AML-193 (cell line): ENCODE data around the gene MSRB1.
"Not testable (repeated sequence)": the region's sequence is repeated elsewhere in the genome, so short reads cannot be mapped to it uniquely, and the experiment has no call there.

Source experiments
- DNase-seq, 2 experiments: peaks; one replicate each; lab custom pipeline; 2025; lab: John Stamatoyannopoulos, UW

The MSRB1 gene

GRCh38 chr16:1960665-1961630, 17.9 kb upstream of the MSRB1 start:
- DNase-seq = peak in 1 of 2 experiments; percentile 15

- peak; percentile 69 to 76 for DNase-seq
These were observed 16.5 kb upstream of the MSRB1 start, which contains the start of gene NDUFB10 for GRCh38 chr16:1959269-1960039. NDUFB10 (plus strand) TSS chr16:1959538; CDS start chr16:1959625, 87 bp downstream.

GRCh38 chr16:1958715-1959268, 15.8 kb upstream of the MSRB1 start:
- no peak for DNase-seq

- DNase-seq = not testable (repeated sequence)
These were observed 15.1 kb upstream of the MSRB1 start for GRCh38 chr16:1958143-1958491.

- DNase-seq = not testable (repeated sequence)
These were observed 14.6 kb upstream of the MSRB1 start for GRCh38 chr16:1957434-1958142.

- no peak for DNase-seq
These were observed 10.7 kb upstream of the MSRB1 start for GRCh38 chr16:1953734-1954133.

- no peak for DNase-seq
These were observed 7.6 kb upstream of the MSRB1 start for GRCh38 chr16:1950559-1950958.

GRCh38 chr16:1950047-1950446, 7.0 kb upstream of the MSRB1 start:
- DNase-seq = no peak

GRCh38 chr16:1949507-1949906, 6.5 kb upstream of the MSRB1 start:
- DNase-seq = no peak

GRCh38 chr16:1947369-1947670, 4.3 kb upstream of the MSRB1 start:
- no peak for DNase-seq

GRCh38 chr16:1946495-1947368, 3.7 kb upstream of the MSRB1 start:
- no peak for DNase-seq

- DNase-seq = no peak
These were observed 2.8 kb upstream of the MSRB1 start for GRCh38 chr16:1945559-1946391.

GRCh38 chr16:1944612-1945199, 1.7 kb upstream of the MSRB1 start:
- no peak for DNase-seq

- peak; percentile 66 to 74 for DNase-seq
These were observed 771 bp downstream of the MSRB1 start for GRCh38 chr16:1942047-1942809.

GRCh38 chr16:1941162-1942046, 1.6 kb downstream of the MSRB1 start:
- no peak for DNase-seq

- no peak for DNase-seq
These were observed 2.5 kb downstream of the MSRB1 start for GRCh38 chr16:1940273-1941161.

GRCh38 chr16:1939833-1940232, 3.2 kb downstream of the MSRB1 start:
- DNase-seq = not testable (repeated sequence)
